T-helper 2 cell treated with Interferon-gamma antibody and Interleukin-4, amounts not matched to agents 5 μg/mL and 100 μg/mL, for 36 hours (primary cell): ENCODE measurements around the gene TSEN34.
"Not testable (repeated sequence)": the region's sequence is repeated elsewhere in the genome, so short reads cannot be mapped to it uniquely, and the experiment has no call there.

Experiments
- DNase-seq: peaks from one replicate; pipeline ENCODE4 v3.0.0; 2021; ENCODE audit warnings: low spot score
- H3K27ac Mint-ChIP-seq: one replicate; pipeline ENCODE4 v1.8.0; 2021; ENCODE audit warnings: mild to moderate bottlenecking, mixed read lengths
- H3K27me3 Mint-ChIP-seq: one replicate; pipeline ENCODE4 v1.8.0; 2021; ENCODE audit warnings: low read depth, mixed read lengths
- H3K36me3 Mint-ChIP-seq: one replicate; pipeline ENCODE4 v1.8.0; 2021; ENCODE audit warnings: low read depth, mixed read lengths
- H3K4me1 Mint-ChIP-seq: one replicate; pipeline ENCODE4 v1.8.0; 2021; ENCODE audit warnings: low read depth, mixed read lengths
- H3K4me3 Mint-ChIP-seq: one replicate; pipeline ENCODE4 v1.8.0; 2022; ENCODE audit warnings: mild to moderate bottlenecking, moderate library complexity, mixed read lengths
- H3K9me3 Mint-ChIP-seq: one replicate; pipeline ENCODE4 v1.8.0; 2021; ENCODE audit warnings: mixed read lengths

TSEN34 gene

GRCh38 chr19:54217517-54218247 is 26.6 kb downstream of the TSEN34 start:
- not testable (repeated sequence) for H3K4me3 Mint-ChIP-seq, H3K36me3 Mint-ChIP-seq, H3K27me3 Mint-ChIP-seq, H3K9me3 Mint-ChIP-seq, DNase-seq, H3K27ac Mint-ChIP-seq, H3K4me1 Mint-ChIP-seq

- Mint-ChIP-seq H3K27ac (no peak overlapping the region), H3K4me1 (peaks cover 5% of the 10 kb centered on the region)
Observed at GRCh38 chr19:54218259-54218658, 27.2 kb downstream of the TSEN34 start.

GRCh38 chr19:54218960-54219661 is 28.0 kb downstream of the TSEN34 start:
- Mint-ChIP-seq H3K27me3 (peaks cover 3% of the 10 kb centered on the region), H3K27ac (no peak overlapping the region), H3K36me3 (peaks cover 3% of the 10 kb centered on the region), H3K9me3 (no peaks in the 10 kb centered on the region), H3K4me1 (peaks cover 5% of the 10 kb centered on the region), H3K4me3 (no peak overlapping the region)
- no peak for DNase-seq

More at GRCh38 chr19:54218259-54218658, 27.2 kb downstream of the TSEN34 start:
- Mint-ChIP-seq H3K27me3 (no peaks in the 10 kb centered on the region), H3K9me3 (no peaks in the 10 kb centered on the region), H3K36me3 (peaks cover 4% of the 10 kb centered on the region), H3K4me3 (no peak overlapping the region)
- no peak for DNase-seq

DNA sequence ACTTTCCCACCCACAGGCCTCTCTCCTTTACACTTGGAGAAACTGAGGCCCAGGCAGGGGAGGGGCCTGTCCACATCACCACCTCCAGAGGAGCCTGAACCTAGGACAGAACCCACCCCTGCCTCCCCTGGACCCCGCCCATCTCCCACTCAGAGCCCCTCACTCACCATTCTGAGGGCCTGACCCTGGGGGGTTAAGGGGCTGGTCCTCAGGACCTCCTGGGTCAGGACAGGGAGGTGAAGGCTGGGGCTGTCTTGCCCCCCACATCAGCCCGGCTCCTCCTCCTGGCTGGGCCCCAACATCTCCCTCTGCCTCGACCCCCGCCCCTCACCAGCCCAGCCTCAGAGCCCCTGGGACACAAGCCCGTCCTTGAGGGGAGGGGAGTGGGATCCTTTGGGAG is 28.6 kb downstream of the TSEN34 start:
- H3K36me3 Mint-ChIP-seq, H3K27me3 Mint-ChIP-seq, H3K4me1 Mint-ChIP-seq, H3K27ac Mint-ChIP-seq, H3K4me3 Mint-ChIP-seq, H3K9me3 Mint-ChIP-seq, DNase-seq: not testable (repeated sequence)

- not testable (repeated sequence) for H3K9me3 Mint-ChIP-seq, H3K4me1 Mint-ChIP-seq, H3K27me3 Mint-ChIP-seq, DNase-seq, H3K4me3 Mint-ChIP-seq, H3K27ac Mint-ChIP-seq, H3K36me3 Mint-ChIP-seq
Observed at GRCh38 chr19:54221947-54222346, 30.8 kb downstream of the TSEN34 start.

- not testable (repeated sequence) for H3K4me3 Mint-ChIP-seq, H3K36me3 Mint-ChIP-seq, DNase-seq, H3K27ac Mint-ChIP-seq, H3K9me3 Mint-ChIP-seq, H3K27me3 Mint-ChIP-seq, H3K4me1 Mint-ChIP-seq
Observed at GRCh38 chr19:54222474-54223276, 31.6 kb downstream of the TSEN34 start, which contains the start of gene LILRB3. LILRB3 (minus strand) TSS chr19:54223007; CDS start chr19:54222976, 31 bp downstream.

- H3K4me3 Mint-ChIP-seq, H3K27me3 Mint-ChIP-seq, H3K4me1 Mint-ChIP-seq, H3K36me3 Mint-ChIP-seq, DNase-seq, H3K9me3 Mint-ChIP-seq, H3K27ac Mint-ChIP-seq: not testable (repeated sequence)
Observed at GRCh38 chr19:54223277-54223936, 32.3 kb downstream of the TSEN34 start.

DNA sequence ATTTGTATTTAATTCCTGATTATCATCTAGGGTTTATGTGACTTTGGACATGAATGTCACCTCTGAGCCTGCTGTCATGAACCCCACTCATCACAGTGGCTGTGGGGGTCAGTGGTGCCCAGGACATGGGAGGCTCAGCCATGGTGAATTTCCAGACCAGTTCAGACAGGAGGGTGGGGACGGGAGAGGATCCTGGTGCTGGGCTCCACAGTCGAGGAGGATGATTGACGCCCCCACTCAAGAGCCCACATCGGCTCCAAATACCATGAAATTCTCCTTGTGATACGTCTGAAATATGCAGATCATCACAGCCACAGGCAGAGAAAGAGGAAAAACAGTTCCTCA is 32.8 kb downstream of the TSEN34 start:
- H3K27ac Mint-ChIP-seq, H3K9me3 Mint-ChIP-seq, H3K27me3 Mint-ChIP-seq, H3K4me1 Mint-ChIP-seq, DNase-seq, H3K36me3 Mint-ChIP-seq, H3K4me3 Mint-ChIP-seq: not testable (repeated sequence)

DNA sequence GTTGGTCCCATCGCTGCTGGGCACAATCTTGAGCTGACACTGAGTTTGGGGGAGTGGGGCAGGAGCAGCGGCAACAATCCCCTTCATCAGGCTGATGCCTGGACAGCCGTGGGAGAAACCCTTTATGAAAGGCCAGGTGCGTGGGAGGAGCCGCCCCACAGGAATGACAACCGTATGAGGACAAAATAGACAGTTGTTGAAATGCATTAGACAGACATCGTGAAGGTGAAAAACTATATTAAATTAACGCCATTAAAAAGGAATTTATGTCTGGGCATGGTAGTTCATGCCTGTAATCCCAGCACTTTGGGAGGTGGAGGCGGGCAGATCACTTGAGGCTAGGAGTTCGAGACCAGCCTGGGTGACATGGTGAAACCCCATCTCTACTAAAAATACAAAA is 33.5 kb downstream of the TSEN34 start:
- not testable (repeated sequence) for H3K27ac Mint-ChIP-seq, H3K4me3 Mint-ChIP-seq, H3K4me1 Mint-ChIP-seq, H3K36me3 Mint-ChIP-seq, H3K9me3 Mint-ChIP-seq, DNase-seq
- H3K27me3 Mint-ChIP-seq: peaks cover 11% of the 10 kb centered on the region

DNA sequence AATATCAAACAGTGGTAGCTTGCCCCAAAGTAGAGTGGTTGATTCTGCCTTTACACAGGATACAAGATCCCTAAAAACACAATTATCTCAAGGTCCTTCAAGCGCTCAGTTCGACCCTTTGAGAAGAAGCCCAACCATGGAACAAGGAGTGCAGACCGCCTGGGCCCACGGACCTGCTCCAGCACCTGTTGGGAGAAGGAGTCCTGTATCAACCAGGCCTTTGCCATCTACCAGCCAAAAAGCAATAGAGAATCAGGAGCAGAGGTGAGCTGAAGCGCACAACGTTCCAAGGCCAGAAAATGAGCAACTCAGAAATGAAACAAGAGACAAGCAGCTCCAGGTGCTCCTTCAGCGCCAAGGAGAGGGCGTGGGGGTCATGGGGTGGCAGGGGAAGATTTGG is 38.0 kb downstream of the TSEN34 start:
- no peak for DNase-seq
- no peak overlapping the region for H3K27ac Mint-ChIP-seq
- peaks cover 3% of the 10 kb centered on the region for H3K9me3 Mint-ChIP-seq
- H3K27me3 Mint-ChIP-seq: peaks cover 25% of the 10 kb centered on the region
- H3K4me3 Mint-ChIP-seq: no peak overlapping the region
- peaks cover 3% of the 10 kb centered on the region for H3K4me1 Mint-ChIP-seq
- no peaks in the 10 kb centered on the region for H3K36me3 Mint-ChIP-seq

DNA sequence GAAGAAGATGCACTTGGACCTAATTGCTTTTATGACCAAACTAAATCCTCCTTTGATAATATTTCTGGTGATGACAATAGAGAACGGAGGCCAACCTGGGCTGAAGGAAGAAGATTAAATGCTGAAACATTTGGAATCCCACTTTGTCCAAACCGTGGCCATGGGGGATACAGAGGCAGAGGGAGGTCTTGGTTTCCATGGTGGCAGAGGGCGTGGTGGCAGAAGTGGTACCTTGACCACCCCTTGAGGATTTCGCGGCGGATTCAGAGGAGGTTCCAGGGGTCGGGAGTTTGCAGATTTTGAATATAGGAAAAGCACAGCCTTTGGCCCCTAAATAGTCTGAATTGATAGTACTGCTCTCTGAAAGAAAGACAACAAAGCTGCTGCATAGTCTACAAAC is 38.9 kb downstream of the TSEN34 start:
- H3K36me3 Mint-ChIP-seq: no peaks in the 10 kb centered on the region
- H3K4me1 Mint-ChIP-seq: peaks cover 3% of the 10 kb centered on the region
- no peak overlapping the region for H3K27ac Mint-ChIP-seq
- peaks cover 33% of the 10 kb centered on the region for H3K27me3 Mint-ChIP-seq
- H3K4me3 Mint-ChIP-seq: no peak overlapping the region
- DNase-seq: no peak
- H3K9me3 Mint-ChIP-seq: peaks cover 3% of the 10 kb centered on the region

GRCh38 chr19:54231077-54231931 is 40.2 kb downstream of the TSEN34 start:
- no peak overlapping the region for H3K4me3 Mint-ChIP-seq
- DNase-seq: peak; percentile 82
- H3K9me3 Mint-ChIP-seq: peaks cover 3% of the 10 kb centered on the region
- H3K27ac Mint-ChIP-seq: no peak overlapping the region
- peaks cover 3% of the 10 kb centered on the region for H3K4me1 Mint-ChIP-seq
- H3K36me3 Mint-ChIP-seq: no peaks in the 10 kb centered on the region
- H3K27me3 Mint-ChIP-seq: peaks cover 33% of the 10 kb centered on the region

- H3K27ac Mint-ChIP-seq: no peak overlapping the region
Observed at GRCh38 chr19:54233941-54234340, 42.8 kb downstream of the TSEN34 start.

More at GRCh38 chr19:54233941-54234340, 42.8 kb downstream of the TSEN34 start:
- Mint-ChIP-seq H3K4me3 (no peak overlapping the region), H3K36me3 (no peaks in the 10 kb centered on the region), H3K4me1 (peaks cover 3% of the 10 kb centered on the region), H3K9me3 (no peaks in the 10 kb centered on the region), H3K27me3 (peaks cover 42% of the 10 kb centered on the region)
- DNase-seq: no peak
